ENCODE data around the gene PCDHGA2.
"Not testable (repeated sequence)": the region's sequence is repeated elsewhere in the genome, so short reads cannot be mapped to it uniquely, and the experiment has no call there.

The PCDHGA2 gene

DNA sequence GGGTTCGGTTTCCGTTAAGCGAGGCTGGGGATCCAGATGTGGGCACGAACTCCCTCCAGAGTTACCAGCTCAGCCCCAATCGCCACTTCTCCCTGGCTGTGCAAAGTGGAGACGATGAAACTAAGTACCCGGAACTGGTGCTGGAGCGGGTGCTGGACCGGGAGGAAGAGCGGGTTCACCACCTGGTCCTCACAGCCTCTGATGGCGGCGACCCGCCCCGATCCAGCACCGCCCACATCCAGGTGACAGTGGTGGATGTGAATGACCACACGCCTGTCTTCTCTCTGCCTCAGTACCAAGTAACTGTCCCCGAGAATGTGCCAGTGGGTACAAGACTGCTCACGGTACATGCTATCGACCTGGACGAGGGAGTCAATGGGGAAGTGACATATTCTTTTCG is 44.8 kb downstream of the PCDHGA2 start:
- no peak for DNase-seq

DNA sequence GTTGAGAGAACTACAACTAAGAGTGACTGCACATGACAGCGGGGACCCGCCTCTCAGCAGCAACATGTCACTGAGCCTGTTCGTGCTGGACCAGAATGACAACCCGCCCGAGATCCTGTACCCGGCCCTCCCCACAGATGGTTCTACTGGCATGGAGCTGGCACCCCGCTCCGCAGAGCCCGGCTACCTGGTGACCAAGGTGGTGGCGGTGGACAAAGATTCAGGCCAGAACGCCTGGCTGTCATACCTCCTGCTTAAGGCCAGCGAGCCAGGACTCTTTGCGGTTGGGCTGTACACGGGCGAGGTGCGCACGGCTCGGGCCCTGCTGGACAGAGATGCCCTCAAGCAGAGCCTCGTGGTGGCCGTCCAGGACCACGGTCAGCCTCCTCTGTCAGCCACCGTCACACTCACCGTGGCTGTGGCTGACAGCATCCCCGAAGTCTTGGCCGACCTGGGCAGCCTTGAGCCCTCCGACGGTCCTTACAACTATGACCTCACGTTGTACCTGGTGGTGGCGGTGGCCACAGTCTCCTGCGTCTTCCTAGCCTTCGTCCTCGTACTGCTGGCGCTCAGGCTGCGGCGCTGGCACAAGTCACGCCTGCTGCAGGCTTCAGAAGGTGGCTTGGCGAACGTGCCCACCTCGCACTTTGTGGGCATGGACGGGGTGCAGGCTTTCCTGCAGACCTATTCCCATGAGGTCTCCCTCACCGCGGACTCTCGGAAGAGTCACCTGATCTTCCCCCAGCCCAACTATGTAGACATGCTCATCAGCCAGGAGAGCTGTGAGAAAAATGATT is 46.1 kb downstream of the PCDHGA2 start:
- DNase-seq = no peak

GRCh38 chr5:141387557-141388311 is 49.2 kb downstream of the PCDHGA2 start, which contains the start of gene PCDHGB4:
Gene PCDHGB4, plus strand, starts transcription at chr5:141387698. Its CDS starts 187 bp downstream, at chr5:141387885.
- not testable (repeated sequence) for DNase-seq

- no peak for DNase-seq
Observed at GRCh38 chr5:141388661-141389060, 50.1 kb downstream of the PCDHGA2 start.

DNA sequence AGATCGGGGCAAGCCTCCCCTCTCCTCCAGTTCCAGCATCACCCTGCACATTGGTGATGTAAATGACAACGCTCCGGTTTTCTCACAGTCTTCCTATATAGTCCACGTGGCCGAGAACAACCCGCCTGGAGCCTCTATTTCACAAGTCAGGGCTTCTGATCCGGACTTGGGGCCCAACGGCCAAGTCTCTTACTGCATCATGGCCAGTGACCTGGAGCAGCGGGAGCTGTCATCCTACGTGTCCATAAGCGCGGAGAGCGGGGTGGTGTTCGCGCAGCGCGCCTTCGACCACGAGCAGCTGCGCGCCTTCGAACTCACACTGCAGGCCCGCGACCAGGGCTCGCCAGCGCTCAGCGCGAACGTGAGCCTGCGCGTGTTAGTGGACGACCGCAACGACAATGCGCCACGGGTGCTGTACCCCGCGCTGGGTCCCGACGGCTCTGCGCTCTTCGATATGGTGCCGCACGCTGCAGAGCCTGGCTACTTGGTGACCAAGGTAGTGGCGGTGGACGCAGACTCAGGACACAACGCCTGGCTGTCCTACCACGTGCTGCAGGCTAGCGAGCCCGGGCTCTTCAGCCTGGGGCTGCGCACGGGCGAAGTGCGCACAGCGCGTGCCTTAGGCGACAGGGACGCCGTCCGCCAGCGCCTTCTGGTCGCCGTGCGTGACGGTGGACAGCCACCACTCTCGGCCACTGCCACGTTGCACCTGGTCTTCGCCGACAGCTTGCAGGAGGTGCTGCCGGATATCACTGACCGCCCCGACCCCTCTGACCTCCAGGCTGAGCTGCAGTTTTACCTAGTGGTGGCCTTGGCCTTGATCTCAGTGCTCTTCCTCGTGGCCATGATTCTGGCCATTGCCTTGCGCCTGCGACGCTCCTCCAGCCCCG is 50.8 kb downstream of the PCDHGA2 start:
- no peak for DNase-seq

GRCh38 chr5:141392429-141393198 is 54.1 kb downstream of the PCDHGA2 start, which contains the start of gene PCDHGA8:
Gene PCDHGA8, plus strand, starts transcription at chr5:141392633. Its CDS starts 181 bp downstream, at chr5:141392814.
- peak in 1 of 2 experiments; percentile 52 for DNase-seq
